ENCODE measurements around the gene FANK1.
"Not testable (repeated sequence)": the region's sequence is repeated elsewhere in the genome, so short reads cannot be mapped to it uniquely, and the experiment has no call there.

Gene FANK1

GRCh38 chr10:126021833-126022500 lies 125.6 kb downstream of the FANK1 start:
- DNase-seq (ENCODE audit: low spot score) = no peak

DNA sequence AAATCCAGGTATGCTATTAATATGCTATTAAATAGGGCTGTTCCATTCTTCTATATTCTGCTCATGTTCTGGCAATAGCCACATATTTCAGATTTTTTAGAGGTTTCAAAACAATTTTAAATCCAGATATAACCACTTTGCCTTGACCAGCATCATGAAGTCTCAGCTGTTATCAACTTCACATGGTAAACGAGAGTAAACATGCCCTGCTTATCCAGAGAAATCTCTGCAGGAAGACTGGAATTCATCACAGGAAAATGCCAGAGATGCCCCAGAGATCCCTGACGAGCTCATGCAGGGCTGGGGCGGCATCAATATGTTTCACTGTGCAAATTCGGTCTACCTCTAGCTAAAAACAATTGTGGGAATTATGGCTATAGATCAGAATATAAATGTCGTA lies 126.5 kb downstream of the FANK1 start:
- no peak for DNase-seq (ENCODE audit: low spot score)

- DNase-seq (ENCODE audit: low spot score) = no peak
Measured at GRCh38 chr10:126027692-126028091, 131.3 kb downstream of the FANK1 start.

GRCh38 chr10:126029999-126030398 lies 133.6 kb downstream of the FANK1 start:
- no peak for DNase-seq (ENCODE audit: low spot score)

GRCh38 chr10:126034586-126034985 lies 138.2 kb downstream of the FANK1 start:
- no peak for DNase-seq (ENCODE audit: low spot score)

GRCh38 chr10:126036515-126036914 lies 140.2 kb downstream of the FANK1 start:
- no peak for DNase-seq (ENCODE audit: low spot score)

DNA sequence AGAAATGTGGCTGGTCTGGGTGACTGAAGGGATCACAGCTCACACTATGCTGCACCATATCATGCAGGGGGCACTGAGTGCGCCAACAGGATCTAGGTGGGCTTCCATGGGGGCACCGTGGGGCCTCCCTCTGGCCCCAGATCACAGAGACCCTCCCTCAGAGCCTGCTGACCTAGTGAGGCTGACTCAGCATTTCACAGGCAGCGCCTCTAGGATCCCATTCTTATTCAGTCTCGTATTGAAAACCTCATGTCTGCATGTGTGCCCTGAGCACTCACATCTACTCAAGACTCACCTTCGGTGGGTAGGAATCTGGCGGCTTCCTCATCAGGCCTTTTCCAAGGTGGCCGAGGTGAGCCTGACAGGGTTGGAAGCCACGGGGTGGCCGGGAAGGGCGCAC lies 141.6 kb downstream of the FANK1 start:
- no peak for DNase-seq (ENCODE audit: low spot score)

DNA sequence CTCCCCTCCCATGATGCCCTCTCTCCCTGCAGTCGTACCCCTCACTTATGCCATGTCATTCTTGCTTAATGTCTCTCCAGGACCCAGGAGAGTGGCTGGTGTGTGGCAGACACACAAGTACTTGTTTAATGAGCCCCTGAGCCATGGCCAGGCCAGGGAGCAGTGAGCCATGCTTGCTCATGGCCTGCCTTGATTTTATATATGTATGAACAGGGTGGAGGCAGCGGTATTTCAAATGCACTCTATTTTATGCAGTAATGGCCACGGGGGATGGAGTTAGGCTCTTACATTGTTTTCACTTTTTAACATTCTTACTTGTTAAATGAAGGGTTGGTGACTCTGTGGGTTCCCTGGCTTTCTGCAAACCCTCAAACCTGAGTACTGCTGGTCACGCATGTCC lies 144.8 kb downstream of the FANK1 start:
- no peak for DNase-seq (ENCODE audit: low spot score)

DNA sequence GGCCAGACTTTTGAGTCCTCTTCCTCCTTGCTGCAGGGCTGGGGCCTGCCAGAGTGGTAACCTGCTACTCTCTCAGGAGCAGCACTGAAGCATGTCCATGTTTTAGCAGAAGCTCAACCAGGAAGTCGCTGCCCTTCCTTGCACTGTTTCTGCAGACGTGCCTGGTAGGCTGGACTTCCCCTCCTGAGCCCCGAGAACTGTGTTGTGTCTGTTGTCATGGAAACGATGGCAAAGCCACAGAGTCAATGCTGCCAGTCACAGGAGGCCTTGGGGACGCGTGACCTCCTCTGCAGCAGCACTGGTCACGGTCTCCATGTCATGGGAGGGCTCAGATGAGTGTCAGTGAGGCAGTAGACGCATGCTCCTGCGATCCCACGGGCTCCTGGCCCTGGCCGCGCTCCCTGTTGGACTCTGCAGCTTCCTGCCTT lies 145.5 kb downstream of the FANK1 start:
- DNase-seq (ENCODE audit: low spot score) = peak; percentile 74

DNA sequence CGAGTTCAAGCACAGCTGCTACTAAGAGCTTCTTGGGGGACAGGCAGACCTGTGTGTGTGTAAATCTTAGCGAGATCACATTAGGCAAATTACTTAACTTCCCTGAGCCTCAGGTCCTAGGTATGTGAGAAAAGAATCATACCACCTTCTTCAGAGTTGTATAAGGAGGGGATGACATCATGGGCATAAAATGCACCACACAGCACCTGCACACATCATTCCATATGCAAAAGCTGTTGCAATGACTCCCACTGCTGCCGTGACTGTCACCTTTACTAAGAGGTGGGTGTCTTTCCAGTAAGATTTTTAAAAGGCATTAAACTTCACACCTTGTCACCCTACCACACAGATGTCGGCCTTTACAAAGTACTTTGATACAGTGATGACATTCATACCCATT lies 146.0 kb downstream of the FANK1 start:
- DNase-seq (ENCODE audit: low spot score) = no peak

- DNase-seq (ENCODE audit: low spot score) = no peak
Measured at GRCh38 chr10:126042906-126043305, 146.5 kb downstream of the FANK1 start.

DNA sequence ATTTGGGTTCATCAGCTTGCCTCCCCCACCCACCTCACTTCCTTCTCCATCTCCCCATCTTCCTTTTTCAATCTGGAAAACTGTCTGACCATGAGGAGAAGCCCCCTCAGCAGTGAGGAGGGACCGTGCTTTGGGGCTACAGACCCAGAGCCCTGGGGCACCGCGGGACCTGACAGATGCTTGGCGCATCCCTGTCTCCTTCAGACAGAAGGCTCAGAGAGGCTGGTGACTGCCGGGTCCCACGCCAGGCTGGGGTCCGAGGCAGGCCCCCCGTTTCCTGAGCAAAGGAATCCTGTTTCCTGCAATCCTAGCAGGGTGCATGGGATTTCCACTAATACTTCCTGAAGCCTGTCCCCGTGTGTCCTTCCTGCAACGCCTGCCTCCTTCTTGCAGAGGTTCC lies 147.0 kb downstream of the FANK1 start:
- no peak for DNase-seq (ENCODE audit: low spot score)

GRCh38 chr10:126045861-126046260 lies 149.5 kb downstream of the FANK1 start:
- DNase-seq (ENCODE audit: low spot score) = no peak

DNA sequence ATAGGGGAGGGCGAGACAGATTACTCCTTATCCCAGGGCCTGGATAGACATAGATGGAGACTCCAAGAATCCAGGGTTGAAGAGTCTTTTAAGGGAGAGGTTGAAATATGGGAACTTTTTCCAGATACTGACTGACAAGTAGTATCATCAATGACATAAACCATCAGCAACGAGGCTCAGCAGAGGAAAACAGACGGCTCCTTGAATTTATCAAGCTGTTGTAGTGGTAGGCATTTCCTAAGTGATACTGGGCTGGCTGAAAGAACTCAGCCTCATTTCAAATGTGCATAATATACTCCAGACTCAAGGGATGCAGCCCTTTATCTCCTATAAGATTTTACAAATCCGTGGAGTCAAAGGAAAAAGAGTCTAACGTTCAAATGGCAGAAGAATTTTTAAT lies 150.5 kb downstream of the FANK1 start:
- DNase-seq (ENCODE audit: low spot score) = no peak

- not testable (repeated sequence) for DNase-seq (ENCODE audit: low spot score)
Measured at GRCh38 chr10:126047749-126048148, 151.4 kb downstream of the FANK1 start.

DNA sequence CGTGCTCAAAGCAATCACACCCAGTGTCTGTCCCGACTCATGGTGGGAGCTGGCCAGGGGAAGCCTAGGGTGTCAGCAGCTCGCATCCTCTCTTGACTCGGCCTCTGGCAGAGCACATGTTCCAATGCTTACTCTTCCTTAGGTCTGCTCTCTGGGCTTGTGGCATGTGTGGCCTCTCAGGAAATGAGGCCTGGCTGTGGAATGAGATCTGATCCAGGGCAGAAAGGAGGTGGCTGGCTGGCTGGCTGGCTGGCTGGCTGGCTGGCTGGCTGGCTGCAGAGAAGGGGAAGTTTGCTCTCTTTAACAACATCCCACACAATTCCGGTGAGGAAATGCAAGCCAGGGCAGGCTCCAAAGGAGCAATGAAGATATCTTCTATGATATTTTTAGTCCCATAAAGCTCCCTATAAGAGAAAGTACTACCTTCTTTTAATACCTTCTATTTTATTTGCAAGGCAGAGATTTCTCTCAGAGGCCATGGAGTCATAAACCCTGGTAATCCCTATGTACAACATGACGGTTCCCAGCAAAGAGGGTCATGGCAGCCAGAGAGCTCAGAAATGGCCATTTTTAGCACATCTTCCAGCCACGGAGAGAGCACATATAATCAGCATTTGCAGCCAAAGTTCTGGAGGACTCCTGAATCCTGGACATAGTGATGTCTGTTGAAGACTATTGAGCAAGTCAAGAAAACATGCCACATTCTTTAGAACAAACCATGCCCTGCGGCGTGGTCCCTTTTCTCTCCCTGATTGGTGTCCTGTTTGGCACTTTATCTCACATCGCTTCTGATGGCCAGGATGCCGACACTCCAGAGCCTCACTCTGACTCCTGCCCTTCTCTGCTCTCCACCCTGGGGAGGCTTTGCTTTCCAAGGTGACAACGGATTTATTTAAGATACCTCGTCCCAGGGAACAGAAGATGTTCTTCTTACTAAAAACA lies 153.7 kb downstream of the FANK1 start:
- no peak for DNase-seq (ENCODE audit: low spot score)

GRCh38 chr10:126052171-126052570 lies 155.8 kb downstream of the FANK1 start:
- no peak for DNase-seq (ENCODE audit: low spot score)

DNA sequence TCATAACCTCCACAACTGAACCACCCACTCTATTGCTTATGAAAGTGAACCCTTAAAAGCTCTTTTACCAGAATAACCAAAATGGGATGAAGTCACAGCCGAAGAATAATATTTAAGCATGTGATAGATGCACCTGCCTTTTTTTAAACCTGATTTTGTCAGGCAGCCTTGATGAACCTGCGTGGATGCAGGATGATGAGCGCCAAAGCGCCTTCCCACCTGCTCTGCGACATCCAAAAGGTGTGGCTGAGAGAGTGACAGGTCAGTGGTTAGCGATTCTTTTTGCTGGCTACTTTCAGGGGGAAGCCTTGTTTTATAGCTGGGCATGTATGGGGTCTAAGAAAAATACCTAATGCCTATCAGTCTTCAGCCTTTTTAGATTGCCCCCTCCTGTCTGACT lies 157.8 kb downstream of the FANK1 start:
- no peak for DNase-seq (ENCODE audit: low spot score)

DNA sequence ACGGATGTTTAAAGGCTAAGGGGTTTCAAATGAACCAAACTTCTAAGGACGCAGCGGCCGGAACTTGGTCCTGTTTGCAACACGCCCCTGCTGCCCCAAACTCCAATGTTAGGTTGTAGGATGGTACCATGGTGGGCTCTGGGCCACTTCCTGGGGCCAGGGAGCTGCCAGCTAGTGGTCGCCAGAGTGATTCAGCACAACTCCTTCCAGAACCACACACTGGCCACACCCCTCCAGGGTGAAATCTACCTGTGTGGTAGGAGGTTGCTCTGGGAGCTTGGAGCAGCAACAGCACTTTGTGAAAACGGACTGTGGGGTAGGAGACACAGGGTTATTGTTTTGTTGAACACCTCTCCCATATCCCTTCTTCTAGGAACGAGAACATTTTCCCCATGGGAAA lies 161.1 kb downstream of the FANK1 start:
- no peak for DNase-seq (ENCODE audit: low spot score)

DNA sequence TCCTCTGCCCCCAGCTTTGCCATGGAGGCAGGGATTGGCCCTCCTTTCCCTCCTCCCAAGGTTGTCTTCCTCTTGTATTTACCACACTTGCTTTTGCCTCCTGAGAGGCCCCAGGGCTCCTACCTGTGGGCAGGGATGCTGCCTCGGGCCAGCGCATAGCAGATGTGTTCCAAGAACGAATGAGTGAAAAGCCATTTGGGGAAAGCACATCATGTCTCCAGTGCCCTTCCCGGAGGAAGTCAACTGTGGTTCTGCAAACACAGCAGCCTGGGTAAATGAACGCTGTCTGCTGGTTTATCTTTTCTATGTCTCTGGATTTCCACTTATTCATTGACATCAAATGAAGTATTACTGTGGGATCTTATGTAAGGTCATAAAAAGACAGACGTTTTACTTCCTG lies 161.7 kb downstream of the FANK1 start:
- DNase-seq (ENCODE audit: low spot score) = no peak

DNA sequence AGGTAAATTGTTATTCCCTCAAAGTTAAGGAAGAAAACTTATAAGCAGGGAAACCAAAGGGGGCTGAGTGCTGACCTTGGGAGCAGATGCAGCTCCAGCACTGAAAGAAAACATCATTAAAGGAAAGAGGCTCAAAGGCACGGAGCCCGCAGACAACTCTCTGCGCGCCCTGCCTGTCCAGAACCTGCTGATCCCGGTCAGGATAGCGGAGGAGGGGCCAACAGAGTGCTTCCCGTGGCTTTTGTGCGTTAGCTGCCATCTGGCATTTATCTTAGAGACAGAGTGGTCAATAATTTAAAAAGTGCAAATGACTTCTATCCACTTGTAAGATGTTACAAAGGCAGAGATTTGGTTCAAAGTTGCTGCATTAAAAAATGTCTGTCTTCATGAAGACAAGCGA lies 162.1 kb downstream of the FANK1 start:
- DNase-seq (ENCODE audit: low spot score) = no peak

All from CD4-positive, alpha-beta T cell treated with Interleukin-15 for 4 hours (primary cell).